Measurements from ENCODE around the gene PCBD1. TPM values are rescaled to one million over a fixed set of nuclear protein-coding genes. Genes with fewer than 3 reads are reported as not detected.

The PCBD1 gene
- 41.1 TPM for total RNA-seq

DNA sequence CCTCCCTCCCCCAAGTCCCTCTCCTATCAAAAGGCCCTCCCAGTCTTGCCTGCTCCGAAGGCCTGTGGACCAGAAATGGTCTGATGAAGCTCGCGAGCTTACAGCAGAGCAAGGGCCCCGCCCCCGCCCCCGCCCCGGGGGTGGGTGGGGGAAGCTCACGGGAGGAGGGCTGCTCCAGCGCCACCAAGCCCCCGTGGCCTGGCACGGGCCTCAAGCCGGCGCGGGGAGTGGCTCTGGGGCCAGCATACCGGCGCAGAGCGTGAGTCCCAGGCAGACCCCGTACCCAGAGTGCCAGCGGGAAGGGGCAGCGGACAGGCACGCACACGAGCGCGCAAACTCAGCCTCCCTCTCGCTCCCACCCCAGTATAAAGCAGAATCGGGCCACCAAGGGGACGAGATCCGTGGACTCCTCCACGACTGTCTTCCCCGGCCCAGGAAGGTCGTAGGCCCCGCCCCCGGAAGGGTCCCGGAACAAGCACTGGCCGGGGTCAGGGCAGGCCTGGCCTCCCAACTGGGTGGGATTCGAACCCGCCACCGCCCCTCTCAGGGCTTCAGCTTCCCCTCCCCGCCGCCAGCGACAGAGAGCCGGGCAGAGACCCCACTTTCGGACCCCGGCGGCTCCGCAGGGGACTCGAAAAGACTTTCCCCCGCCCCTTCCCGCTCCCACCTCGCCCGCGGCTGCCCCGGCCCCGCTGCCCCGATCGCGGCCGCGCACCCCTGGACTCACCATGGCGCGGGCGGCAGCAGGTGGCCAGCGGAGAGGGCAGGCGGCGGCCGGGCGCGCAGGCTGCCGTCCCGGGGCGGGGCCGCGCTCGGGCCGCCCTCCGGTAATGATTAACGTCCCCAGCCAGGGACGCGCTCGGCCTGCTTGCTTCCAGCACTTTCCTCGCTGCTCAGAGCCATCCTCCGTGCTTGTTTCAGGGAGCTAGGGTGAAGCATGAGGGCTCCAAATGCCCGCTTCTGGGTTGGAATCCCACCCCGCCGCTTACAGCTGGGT lies at the start of gene PCBD1:
Gene PCBD1, minus strand, starts transcription at position 762 of the 997 bp plus-strand sequence. Its CDS starts 32 bp downstream, at position 730.
- intact Hi-C loops (cut with DNase I): no loop called here
- peak; percentile 85 for DNase-seq (ENCODE audit: low spot score)
- ATAC-seq: peak; percentile 89

DNA sequence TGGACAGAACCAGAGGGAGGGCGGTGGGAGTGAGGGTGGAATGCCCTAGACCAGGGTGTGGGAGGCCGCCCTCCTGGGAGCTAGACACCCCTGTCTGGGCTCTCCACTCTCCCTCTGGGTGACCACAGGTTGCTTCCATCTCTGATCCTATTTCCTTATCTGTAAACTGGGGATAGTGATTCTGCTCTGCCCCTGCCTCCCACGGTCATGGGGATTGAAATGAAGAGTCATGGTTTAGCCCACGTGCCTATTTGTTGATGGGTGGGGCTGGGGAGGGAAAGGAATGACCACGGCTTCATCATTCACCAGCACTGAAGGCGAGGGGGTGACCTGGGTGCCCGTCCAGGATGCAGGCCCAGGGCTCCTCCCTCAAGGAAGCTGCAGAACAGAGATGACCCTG lies 49.3 kb upstream of the PCBD1 start:
- no peak for ATAC-seq
- no peak for DNase-seq (ENCODE audit: low spot score)
- intact Hi-C loops (cut with DNase I): no loop called here

DNA sequence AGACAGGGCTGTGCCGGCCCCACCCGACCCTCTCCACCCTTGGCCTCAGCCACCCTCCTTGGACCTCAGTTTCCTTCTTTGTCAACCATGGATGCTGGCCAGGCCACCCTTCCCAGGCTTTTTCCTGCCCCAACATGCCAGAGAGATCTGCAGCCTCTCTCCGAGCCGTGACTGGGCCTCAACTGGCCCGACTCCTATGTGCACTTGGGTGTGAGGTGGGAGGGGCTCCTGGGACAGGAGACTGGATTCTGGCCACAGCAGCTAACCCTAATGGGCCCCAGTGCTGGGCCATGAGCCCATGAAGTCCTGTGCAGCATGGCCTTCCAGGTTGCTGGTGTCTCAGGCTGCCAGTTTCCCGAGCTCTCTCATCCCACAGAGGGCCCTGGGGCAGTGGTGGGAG lies 47.7 kb upstream of the PCBD1 start:
- DNase-seq (ENCODE audit: low spot score): no peak
- ATAC-seq: no peak
- intact Hi-C loops (cut with DNase I): no loop called here

DNA sequence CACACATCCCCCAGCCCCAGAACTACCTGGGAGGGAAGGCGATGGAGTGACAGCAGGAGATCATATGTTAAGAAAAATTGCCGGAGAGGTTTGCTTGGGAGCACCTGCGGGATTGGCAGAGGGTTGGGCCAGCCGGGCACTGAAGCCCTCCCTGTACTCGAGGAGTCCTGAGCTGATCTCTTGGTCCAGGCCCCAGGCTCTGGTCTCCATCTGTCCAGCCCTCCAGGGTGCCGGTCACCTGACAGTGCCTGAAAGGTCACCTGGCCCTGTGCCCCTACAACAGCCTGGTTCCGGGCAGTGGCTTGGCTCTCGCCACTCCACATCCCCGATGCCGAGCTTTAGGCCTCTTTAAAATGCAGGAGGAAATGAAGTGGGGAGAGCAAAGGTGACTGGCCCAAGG lies 47.3 kb upstream of the PCBD1 start:
- intact Hi-C loops (cut with DNase I): no loop called here
- ATAC-seq: no peak
- DNase-seq (ENCODE audit: low spot score): no peak

DNA sequence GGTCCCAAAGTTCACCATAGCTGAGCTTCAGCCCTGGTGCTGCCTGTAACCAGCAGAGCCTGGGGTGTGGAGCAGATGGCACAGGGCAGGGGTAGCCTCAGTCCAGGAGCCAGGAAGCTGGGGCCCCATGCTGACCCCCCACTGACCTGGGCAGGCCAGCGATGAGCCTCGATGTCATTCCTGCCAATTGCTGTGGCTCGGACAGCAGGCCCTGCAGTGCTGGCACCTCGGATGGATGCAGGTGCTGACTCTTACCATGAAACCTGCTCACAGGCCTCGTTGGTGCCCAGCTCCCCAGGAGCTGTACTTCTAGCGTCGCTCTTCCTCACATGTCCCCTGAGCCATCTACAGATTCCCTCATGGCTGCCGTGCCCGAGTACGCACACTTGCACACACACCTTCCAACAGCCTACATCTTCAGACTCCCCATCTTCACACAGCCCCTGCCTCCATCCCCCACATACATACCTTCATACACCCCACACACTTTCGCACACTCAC lies 46.8 kb upstream of the PCBD1 start:
- no peak for DNase-seq (ENCODE audit: low spot score)
- intact Hi-C loops (cut with DNase I): no loop called here
- no peak for ATAC-seq

DNA sequence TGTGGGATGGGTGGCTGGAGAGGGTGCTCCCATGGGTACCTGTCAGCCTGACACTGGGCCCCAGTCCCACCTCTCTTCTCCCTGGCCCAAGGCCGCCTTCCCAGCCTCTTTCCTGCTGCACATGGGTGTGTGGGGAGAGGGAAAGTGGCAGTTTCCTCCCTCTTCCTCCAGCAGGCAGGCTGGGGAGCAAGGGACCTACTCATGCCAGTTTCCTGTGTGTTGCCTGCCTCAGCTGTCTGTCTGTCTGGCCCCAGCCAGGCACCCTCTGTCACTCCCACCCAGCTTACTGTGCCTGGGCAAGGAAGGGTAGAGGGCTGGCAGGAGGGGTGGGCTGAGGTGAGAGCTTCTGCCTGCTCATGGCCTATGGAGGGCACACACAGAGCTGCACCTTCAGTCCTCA lies 46.3 kb upstream of the PCBD1 start:
- DNase-seq (ENCODE audit: low spot score) (no peak), ATAC-seq (no peak)
- intact Hi-C loops (cut with DNase I): no loop called here

DNA sequence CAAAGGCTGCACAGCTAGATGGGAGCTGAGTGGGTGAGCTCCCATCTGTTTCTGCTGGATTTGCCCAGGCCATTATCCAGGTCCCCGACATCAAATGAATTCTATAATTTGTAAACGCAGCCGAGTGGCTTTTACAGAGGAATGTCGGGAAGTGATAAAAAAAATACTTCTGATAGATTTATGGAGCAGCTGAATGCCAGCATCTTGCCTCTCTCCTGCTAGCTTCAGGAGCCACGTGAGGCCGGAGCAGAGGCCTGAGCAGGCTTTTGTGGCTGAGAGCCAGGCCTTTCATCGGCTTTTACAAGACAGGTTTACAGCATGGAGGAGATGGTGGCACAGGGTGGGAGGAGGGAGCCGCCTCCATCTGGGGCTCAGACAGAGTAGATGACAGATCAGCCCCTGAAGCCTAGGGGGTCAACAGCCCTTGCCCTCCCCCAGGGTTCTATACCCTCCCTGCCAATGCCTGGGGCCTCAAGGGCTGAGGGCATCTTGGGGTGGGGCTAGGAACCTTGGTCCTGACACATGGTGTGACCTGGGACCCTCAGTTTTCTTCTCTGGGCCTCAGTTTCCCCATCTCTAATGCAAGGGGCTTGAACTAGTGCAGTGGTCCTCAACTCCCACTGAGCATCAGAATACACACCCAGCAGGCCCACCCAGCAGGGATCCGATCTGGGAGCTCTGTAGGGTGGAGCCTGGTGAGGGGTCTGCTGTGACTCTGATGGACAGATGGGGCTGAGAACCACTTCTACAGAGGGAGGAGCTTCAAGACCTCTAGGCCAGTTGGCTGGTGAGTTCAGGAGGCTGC lies 44.2 kb upstream of the PCBD1 start:
- DNase-seq (ENCODE audit: low spot score) (no peak), ATAC-seq (no peak)
- intact Hi-C loops (cut with DNase I): no loop called here

DNA sequence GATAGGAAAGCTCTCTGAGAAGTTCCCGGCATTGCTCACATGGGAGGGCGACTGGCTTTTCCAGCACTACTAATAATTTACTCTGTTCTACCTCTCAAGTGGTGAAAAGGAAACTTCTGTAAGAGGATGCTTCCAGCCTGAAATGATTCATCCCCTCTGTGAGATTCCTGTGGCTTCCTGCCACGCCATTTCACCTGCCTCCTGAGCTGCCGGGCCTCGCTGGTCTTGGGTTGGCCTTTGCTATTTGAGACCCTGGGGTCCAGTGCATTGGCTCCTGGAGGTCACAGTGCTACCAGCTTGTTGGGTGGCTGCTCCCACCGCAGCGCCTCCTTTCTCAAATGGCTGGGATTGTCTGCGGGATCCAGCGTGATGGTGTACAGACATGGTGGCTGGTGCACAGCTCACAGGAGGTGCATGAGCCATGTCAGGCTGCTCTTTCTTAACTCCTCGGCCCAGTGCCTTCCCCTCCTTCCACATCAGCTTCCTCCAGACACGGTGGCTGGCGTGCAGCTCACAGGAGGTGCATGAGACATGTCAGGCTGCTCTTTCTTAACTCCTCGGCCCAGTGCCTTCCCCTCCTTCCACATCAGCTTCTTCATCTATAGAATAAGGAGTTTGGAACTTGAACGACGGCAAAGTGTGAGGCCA lies 42.9 kb upstream of the PCBD1 start:
- DNase-seq (ENCODE audit: low spot score): no peak
- intact Hi-C loops (cut with DNase I): no loop called here
- no peak for ATAC-seq

DNA sequence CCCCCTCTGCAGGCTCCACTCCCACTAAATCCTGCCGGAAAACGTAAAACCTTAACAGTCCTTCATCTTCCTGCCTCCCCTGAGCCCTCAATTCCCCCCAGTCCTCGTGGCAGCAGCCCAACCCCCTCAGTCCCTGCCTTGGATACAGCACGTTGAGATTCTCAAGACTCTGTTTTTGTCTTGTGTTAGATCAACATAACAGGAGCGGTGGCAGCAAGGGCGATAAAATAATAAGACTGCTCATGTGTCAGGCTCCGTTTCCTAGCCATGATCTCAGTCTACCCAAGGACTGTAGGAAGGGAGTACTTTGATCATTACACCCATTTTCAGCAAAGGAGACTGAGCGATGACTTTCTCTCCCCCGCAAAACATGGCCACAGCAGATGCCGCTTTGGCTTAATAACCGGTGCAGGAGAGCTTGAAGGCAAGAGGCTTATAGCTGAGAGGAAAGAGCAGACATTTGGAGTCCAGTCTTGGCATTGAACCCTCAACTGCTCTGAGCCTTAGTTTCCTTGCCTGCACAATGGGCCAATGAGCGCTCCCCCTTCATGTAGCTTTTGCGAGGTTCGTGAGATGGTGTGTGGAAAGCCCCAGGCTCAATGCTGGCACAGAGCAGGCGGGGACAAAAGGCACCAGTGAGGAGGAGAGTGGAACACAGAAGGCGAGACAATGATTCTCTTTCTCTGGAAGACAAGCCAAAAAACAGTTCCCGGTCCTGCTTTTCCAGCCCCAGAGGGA lies 42.1 kb upstream of the PCBD1 start:
- no peak for ATAC-seq
- intact Hi-C loops (cut with DNase I): no loop called here
- no peak for DNase-seq (ENCODE audit: low spot score)

DNA sequence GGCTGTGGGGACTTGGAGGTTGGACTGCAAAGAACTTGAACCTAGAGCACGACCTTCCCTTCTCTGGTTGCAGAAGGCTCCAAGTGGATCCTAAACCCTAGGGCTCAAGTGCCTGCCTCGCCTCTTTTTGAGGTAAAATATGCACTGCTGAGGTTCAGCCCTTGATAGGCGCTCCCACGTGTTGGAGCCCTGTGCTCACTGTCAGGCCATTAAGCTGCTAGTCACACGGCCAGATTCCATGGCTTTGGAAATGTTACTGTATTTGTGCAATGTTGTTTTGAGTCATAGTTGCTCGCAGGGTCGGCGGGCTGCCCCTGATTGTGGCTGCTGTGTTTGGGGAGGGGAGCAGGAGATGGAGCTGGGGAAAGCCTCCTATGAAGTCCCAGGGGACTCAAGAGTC lies 39.8 kb upstream of the PCBD1 start:
- DNase-seq (ENCODE audit: low spot score) (no peak), ATAC-seq (no peak)
- intact Hi-C loops (cut with DNase I): loop anchor here (10.0 kb wide), 1 partner anchor 267 kb away; no protein-coding TSS in a partner anchor

DNA sequence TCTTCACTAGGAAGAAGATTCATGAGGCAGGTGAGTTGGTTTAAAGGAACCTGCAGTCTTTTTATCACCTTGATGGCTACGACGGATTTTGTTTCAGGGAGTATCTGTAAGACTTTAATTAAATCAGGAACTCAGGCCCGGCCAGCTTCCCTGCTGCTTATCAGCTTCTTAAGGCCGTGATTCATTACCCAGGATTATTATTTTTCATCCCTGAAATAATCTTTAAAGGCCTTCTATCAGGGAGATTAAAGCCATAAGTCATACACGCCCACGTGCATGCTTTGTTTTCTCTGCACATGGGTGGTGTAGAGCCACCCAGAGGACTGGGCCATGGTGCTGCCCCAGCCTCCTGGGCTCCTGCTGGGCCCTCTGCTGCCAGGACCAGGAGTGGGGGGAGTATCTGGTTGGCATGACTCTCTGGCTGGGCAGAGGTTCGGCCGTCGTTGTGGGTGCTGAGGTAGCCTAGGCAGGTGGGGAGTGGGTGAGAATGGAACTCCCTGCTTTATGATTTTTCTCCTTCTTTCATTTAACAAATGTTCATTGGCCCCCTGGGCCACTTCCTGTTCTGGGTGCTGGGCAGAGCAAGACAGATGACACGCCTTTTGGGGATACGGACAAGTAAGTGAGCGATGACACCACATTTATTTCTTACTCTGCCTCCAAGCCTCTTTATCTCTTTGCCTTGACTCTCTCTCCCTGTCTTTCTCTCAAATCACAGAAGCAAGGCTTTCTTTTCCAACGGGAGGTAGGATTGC lies 39.0 kb upstream of the PCBD1 start:
- intact Hi-C loops (cut with DNase I): loop anchor here (10.0 kb wide), 1 partner anchor 267 kb away; no protein-coding TSS in a partner anchor
- DNase-seq (ENCODE audit: low spot score) (no peak), ATAC-seq (no peak)

DNA sequence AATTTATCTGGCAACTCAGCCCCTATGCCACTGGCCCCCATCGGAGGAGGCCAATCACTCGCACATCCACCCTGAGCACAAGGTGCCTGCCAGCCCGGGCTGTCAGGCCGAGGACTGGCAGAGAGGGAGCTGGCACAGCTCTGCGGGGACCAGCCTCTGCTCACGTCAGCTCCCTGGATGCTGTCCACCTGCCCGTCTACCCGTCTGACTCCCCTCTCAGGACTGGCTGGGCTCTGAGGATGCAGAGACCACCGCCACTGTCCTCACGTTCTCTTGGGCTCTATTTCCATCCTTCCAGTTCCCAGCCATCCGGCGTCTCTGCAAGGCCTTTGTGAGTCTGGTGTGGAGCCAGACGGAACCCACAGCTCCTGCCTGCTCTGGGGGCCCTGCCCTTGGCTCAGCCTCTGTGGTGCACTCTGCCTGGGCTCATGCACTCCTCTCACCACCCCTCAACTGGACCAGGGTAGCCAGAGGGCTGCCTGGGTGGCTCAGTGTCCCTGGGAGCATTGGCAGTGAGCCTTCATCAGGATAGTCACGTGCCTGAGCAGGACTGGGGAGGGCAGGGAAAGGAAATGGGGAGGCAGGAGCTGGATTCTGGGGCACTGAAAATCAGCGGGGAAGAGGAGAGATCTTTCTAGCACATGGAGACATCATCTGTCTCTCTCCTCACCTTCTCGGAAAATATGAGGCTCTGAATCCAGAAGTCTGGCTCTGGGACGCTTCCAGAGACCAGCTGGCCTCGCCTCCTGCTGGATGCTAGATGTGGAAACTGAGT lies 38.0 kb upstream of the PCBD1 start:
- ATAC-seq: peak; percentile 31
- intact Hi-C loops (cut with DNase I): loop anchor here (10.0 kb wide), 1 partner anchor 268 kb away; no protein-coding TSS in a partner anchor

DNA sequence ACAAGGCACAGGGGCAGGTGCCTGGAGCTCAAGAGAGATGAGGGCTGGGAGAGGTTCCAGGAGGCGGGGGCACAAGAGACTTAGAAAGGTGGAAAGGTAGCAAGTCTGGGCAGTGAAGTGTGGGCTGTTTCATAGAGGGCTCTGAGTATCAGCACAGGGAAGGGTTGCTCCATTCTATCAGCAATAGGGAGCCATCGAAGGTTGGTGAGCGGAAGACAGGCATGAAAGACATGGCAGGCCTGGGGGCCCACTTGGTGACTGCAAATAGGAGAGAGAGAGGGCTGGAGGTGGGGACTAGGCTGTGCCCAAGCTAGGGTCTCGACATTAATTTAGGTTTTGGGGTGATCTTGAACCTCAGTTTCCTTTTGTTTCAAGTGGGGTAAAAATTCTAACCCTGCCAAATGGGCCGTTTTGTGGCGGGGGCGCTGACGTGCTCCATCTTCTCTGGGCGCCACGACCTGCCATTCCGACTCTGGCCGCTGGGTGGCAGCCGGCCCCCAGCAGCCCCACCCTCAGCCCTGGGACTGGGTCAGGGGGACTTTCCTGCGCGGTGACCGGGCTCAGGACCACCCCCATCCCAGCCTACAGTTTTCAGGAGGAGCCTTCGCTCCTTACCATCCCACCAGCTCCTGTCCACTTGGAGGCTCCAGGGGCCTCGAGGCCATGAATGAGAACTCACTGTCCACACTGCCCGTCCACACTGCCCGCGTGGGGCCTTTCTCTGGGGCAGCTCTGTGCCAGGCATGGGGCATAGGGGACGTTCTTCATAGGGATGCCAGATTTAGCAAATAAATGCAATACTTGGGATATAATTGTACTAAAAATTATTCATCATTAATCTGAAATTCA lies 37.2 kb upstream of the PCBD1 start:
- DNase-seq (ENCODE audit: low spot score): no peak
- peak; percentile 68 for ATAC-seq
- intact Hi-C loops (cut with DNase I): loop anchor here (10.0 kb wide), 1 partner anchor 269 kb away; no protein-coding TSS in a partner anchor

More for the DNA sequence above, 38.0 kb upstream of the PCBD1 start:
- no peak for DNase-seq (ENCODE audit: low spot score)

DNA sequence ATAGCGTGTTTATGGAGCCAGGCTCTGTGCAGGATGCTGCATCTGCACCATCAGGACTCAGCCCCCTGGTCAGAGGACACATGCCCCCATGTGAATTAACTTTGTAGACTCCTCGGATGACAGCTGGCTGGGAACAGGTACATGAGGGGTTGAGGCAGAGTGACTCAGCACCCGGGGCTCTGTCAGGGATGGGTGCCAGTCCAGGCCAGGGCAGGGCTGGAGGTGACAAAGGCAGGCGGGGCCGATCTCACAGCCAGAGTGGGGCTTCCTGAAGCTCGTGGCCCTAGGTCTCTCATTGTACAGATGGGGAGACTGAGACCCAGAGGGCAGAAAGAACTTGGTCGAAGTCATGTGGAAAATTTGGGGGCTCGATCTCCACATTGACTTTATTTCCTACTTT lies 35.3 kb upstream of the PCBD1 start:
- intact Hi-C loops (cut with DNase I): loop anchor here (10.0 kb wide), 1 partner anchor 271 kb away; no protein-coding TSS in a partner anchor
- ATAC-seq: no peak

DNA sequence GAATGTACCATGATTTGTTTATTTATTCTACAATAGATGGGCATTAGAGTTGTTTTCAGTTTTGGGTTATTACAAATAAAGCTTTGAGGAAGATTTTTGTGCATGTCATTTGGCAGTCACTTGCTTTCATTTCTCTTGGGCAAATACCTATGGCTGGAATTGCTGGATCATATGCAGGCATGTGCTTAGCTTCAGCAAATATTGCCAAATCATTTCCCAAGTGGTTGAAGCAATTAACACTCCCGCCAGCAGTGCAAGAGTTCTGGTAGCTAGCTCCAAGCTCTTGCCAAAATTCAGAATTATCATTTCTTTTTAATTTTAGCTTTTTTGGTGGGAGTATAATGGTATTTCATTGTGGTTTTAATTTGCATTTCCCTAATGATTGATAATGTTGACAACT lies 32.9 kb upstream of the PCBD1 start:
- intact Hi-C loops (cut with DNase I): loop anchor here (10.0 kb wide), 1 partner anchor 274 kb away; no protein-coding TSS in a partner anchor
- DNase-seq (ENCODE audit: low spot score) (no peak), ATAC-seq (no peak)

More for the DNA sequence above, 35.3 kb upstream of the PCBD1 start:
- no peak for DNase-seq (ENCODE audit: low spot score)

DNA sequence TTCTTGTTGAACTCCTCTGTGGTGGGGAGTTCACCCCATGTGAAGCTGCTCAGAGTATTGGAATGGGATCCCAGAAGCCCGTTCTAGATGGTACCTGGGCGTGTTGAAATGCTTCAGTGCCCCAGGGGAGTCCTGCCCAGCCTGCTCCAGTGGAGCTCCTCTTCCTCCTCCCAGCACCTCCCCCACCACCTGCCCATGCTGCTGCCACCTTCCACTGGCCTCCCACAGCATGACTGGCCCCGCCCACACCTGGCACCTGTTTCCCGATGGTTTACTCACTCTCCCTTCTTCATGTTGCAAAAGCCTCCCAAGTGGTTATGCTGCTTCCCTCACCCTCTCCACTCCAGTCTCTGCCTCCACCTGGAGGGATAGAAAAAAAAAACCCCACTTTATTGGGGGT lies 32.2 kb upstream of the PCBD1 start:
- intact Hi-C loops (cut with DNase I): loop anchor here (10.0 kb wide), 1 partner anchor 274 kb away; no protein-coding TSS in a partner anchor
- no peak for DNase-seq (ENCODE audit: low spot score)
- ATAC-seq: no peak

Data from sciatic nerve (tissue), 2 donors.